ENCODE measurements around the gene SHROOM4.

- no peak for TF ChIP-seq POLR2AphosphoS5 (IDR thresholded peaks at IDR 0.05)
- TF ChIP-seq CTCF (IDR thresholded peaks at IDR 0.05): no peak
- TF ChIP-seq EP300 (IDR thresholded peaks at IDR 0.05; ENCODE audit: low read depth): no peak
Measured at GRCh38 chrX:50860518-50860917, 46.5 kb upstream of the SHROOM4 start.
